Measurements from ENCODE around the gene FRMD4A.
"Not testable (repeated sequence)": the region's sequence is repeated elsewhere in the genome, so short reads cannot be mapped to it uniquely, and the experiment has no call there.

Gene FRMD4A

GRCh38 chr10:14137391-14137790 is 193.3 kb downstream of the FRMD4A start:
- no peak for DNase-seq

GRCh38 chr10:14135196-14135595 is 195.5 kb downstream of the FRMD4A start:
- DNase-seq: not testable (repeated sequence)

GRCh38 chr10:14134275-14134674 is 196.4 kb downstream of the FRMD4A start:
- DNase-seq: no peak

GRCh38 chr10:14131261-14131960 is 199.3 kb downstream of the FRMD4A start:
- DNase-seq: no peak

- DNase-seq: no peak
Observed at GRCh38 chr10:14129770-14130169, 201.0 kb downstream of the FRMD4A start.

- DNase-seq: no peak
Observed at GRCh38 chr10:14128519-14128918, 202.2 kb downstream of the FRMD4A start.

GRCh38 chr10:14126697-14127440 is 203.9 kb downstream of the FRMD4A start:
- no peak for DNase-seq

- no peak for DNase-seq
Observed at GRCh38 chr10:14125564-14125963, 205.2 kb downstream of the FRMD4A start.

- no peak for DNase-seq
Observed at GRCh38 chr10:14124941-14125340, 205.8 kb downstream of the FRMD4A start.

GRCh38 chr10:14123139-14123538 is 207.6 kb downstream of the FRMD4A start:
- no peak for DNase-seq

- no peak for DNase-seq
Observed at GRCh38 chr10:14120812-14121211, 209.9 kb downstream of the FRMD4A start.

GRCh38 chr10:14118953-14119352 is 211.8 kb downstream of the FRMD4A start:
- DNase-seq: no peak

GRCh38 chr10:14116837-14117236 is 213.9 kb downstream of the FRMD4A start:
- DNase-seq: no peak

GRCh38 chr10:14116021-14116420 is 214.7 kb downstream of the FRMD4A start:
- DNase-seq: no peak

- DNase-seq: no peak
Observed at GRCh38 chr10:14114791-14115190, 215.9 kb downstream of the FRMD4A start.

- DNase-seq: no peak
Observed at GRCh38 chr10:14112056-14112455, 218.7 kb downstream of the FRMD4A start.

- no peak for DNase-seq
Observed at GRCh38 chr10:14111208-14111607, 219.5 kb downstream of the FRMD4A start.

GRCh38 chr10:14106828-14107227 is 223.9 kb downstream of the FRMD4A start:
- no peak for DNase-seq

GRCh38 chr10:14102056-14102455 is 228.7 kb downstream of the FRMD4A start:
- DNase-seq: no peak

- DNase-seq: no peak
Observed at GRCh38 chr10:14099885-14100284, 230.8 kb downstream of the FRMD4A start.

GRCh38 chr10:14093730-14094484 is 236.8 kb downstream of the FRMD4A start:
- DNase-seq: no peak

GRCh38 chr10:14092799-14093198 is 237.9 kb downstream of the FRMD4A start:
- no peak for DNase-seq

- no peak for DNase-seq
Observed at GRCh38 chr10:14089556-14090292, 241.0 kb downstream of the FRMD4A start.
